Natural killer cell treated with Interleukin-12 subunit alpha and Interleukin-12 subunit beta and Interleukin-15 and Interleukin-18, amount 100 ng/mL, for 72 hours (primary cell): ENCODE measurements around the gene SAT2. TPM values are rescaled to one million over a fixed set of nuclear protein-coding genes. Genes with fewer than 3 reads are reported as not detected.

ENCODE experiments used
- ATAC-seq, 2 donors: fragments of 150-1000 bp; cut with Tn5 transposase in 1 of 2; sonication (Bioruptor Pico), chemical (Tn5 transposase) in 1 of 2; 2 replicates each; pipeline ENCODE4 v1.10.0; 2021
- DNase-seq: peaks from one replicate; pipeline ENCODE4 v3.0.0; 2022; ENCODE audit warnings: low spot score
- H3K27ac Mint-ChIP-seq, 2 donors: 1 replicate in 1 of 2; 2 replicates in 1 of 2; pipeline ENCODE4 v1.8.0; 2022; ENCODE audit warnings: mixed read lengths in 2 of 2, mild to moderate bottlenecking in 1 of 2, moderate library complexity in 1 of 2
- H3K27me3 Mint-ChIP-seq, 2 donors: 1 replicate in 1 of 2; 2 replicates in 1 of 2; pipeline ENCODE4 v1.8.0; 2022; ENCODE audit warnings: mixed read lengths in 2 of 2
- H3K36me3 Mint-ChIP-seq: one replicate; pipeline ENCODE4 v1.8.0; 2022; ENCODE audit warnings: mixed read lengths
- H3K4me1 Mint-ChIP-seq, 2 donors: 1 replicate in 1 of 2; 2 replicates in 1 of 2; pipeline ENCODE4 v1.8.0; 2022; ENCODE audit warnings: low read depth in 2 of 2, mixed read lengths in 2 of 2, mild to moderate bottlenecking in 1 of 2
- H3K4me3 Mint-ChIP-seq: one replicate; pipeline ENCODE4 v1.8.0; 2022; ENCODE audit warnings: mixed read lengths
- H3K9me3 Mint-ChIP-seq: 2 replicates; pipeline ENCODE4 v1.8.0; 2022; ENCODE audit warnings: mixed read lengths
- total RNA-seq, 2 donors: library from RNA; stranded (reverse); gene quantifications; one replicate each; pipeline ENCODE4 v1.2.3, GENCODE V29; 2022

Gene SAT2
- total RNA-seq, 2 donors from 2014 or later: 32.8 to 41.1 TPM

DNA sequence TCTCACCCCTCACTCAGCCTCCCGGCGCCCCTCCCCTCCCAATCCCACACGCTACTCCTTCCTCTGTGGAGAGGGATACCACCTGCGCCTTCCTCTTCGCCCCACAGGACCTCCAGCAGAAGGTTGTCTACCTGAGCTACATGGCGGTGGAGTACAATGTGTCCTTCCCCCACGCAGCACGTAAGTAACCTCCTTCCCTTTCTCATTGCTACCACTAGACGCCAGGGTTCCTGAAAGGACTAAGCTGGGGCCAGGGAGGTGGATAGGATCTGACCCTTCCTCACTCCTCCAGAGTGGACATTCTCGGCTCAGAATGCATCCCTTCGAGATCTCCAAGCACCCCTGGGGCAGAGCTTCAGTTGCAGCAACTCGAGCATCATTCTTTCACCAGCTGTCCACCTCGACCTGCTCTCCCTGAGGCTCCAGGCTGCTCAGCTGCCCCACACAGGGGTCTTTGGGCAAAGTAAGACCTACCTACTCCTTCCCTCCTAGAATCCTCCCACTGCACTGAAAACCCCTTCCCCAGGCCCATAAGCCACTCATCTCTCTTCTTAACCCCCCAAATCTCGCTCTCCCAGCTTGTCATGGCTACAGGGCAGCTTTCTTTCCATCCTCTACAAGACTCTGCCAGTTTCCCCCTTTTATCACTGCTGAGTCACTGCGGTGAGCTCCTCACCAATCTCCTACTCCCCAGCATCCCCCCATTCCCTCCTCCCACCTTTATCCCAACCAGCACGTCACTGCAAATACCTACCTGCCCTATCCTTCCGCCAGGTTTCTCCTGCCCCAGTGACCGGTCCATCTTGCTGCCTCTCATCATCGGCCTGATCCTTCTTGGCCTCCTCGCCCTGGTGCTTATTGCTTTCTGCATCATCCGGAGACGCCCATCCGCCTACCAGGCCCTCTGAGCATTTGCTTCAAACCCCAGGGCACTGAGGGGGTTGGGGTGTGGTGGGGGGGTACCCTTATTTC, 46.7 kb downstream of the SAT2 start:
- DNase-seq (no peak), ATAC-seq (no peak)
- H3K4me3 Mint-ChIP-seq: peak overlapping the region; percentile 79
- peak overlapping the region; percentile 96 to 99 for H3K27ac Mint-ChIP-seq
- H3K36me3 Mint-ChIP-seq: peaks cover 25% of the 10 kb centered on the region
- no peaks in the 10 kb centered on the region for H3K9me3 Mint-ChIP-seq
- H3K27me3 Mint-ChIP-seq: no peaks in the 10 kb centered on the region
- peaks cover 69 to 84% of the 10 kb centered on the region in 2 donors for H3K4me1 Mint-ChIP-seq

GRCh38 chr17:7579834-7580603, 47.6 kb downstream of the SAT2 start:
- DNase-seq (no peak), ATAC-seq (no peak)
- H3K4me3 Mint-ChIP-seq: peak overlapping the region; percentile 79
- peak overlapping the region; percentile 96 to 99 for H3K27ac Mint-ChIP-seq
- no peaks in the 10 kb centered on the region for H3K9me3 Mint-ChIP-seq
- H3K4me1 Mint-ChIP-seq: peaks cover 72 to 85% of the 10 kb centered on the region in 2 donors
- peaks cover 34% of the 10 kb centered on the region for H3K36me3 Mint-ChIP-seq
- H3K27me3 Mint-ChIP-seq: no peaks in the 10 kb centered on the region

DNA sequence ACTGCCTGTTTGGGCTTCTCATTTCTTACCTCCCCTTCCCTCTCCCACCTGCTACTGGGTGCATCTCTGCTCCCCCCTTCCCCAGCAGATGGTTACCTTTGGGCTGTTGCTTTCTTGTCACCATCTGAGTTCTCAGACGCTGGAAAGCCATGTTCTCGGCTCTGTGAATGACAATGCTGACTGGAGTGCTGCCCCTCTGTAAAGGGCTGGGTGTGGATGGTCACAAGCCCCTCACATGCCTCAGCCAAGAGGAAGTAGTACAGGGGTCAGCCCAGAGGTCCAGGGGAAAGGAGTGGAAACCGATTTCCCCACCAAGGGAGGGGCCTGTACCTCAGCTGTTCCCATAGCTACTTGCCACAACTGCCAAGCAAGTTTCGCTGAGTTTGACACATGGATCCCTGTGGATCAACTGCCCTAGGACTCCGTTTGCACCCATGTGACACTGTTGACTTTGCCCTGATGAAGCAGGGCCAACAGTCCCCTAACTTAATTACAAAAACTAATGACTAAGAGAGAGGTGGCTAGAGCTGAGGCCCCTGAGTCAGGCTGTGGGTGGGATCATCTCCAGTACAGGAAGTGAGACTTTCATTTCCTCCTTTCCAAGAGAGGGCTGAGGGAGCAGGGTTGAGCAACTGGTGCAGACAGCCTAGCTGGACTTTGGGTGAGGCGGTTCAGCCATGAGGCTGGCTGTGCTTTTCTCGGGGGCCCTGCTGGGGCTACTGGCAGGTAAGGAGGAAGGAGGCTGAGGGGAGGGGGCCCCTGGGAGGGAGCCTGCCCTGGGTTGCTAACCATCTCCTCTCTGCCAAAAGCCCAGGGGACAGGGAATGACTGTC, 48.4 kb downstream of the SAT2 start, which contains the start of gene CD68:
Gene CD68, plus strand, starts transcription at position 638 of the 833 bp plus-strand sequence. Its CDS starts 40 bp downstream, at position 678.
- H3K36me3 Mint-ChIP-seq: peaks cover 42% of the 10 kb centered on the region
- peak; percentile 81 to 82 for ATAC-seq

DNA sequence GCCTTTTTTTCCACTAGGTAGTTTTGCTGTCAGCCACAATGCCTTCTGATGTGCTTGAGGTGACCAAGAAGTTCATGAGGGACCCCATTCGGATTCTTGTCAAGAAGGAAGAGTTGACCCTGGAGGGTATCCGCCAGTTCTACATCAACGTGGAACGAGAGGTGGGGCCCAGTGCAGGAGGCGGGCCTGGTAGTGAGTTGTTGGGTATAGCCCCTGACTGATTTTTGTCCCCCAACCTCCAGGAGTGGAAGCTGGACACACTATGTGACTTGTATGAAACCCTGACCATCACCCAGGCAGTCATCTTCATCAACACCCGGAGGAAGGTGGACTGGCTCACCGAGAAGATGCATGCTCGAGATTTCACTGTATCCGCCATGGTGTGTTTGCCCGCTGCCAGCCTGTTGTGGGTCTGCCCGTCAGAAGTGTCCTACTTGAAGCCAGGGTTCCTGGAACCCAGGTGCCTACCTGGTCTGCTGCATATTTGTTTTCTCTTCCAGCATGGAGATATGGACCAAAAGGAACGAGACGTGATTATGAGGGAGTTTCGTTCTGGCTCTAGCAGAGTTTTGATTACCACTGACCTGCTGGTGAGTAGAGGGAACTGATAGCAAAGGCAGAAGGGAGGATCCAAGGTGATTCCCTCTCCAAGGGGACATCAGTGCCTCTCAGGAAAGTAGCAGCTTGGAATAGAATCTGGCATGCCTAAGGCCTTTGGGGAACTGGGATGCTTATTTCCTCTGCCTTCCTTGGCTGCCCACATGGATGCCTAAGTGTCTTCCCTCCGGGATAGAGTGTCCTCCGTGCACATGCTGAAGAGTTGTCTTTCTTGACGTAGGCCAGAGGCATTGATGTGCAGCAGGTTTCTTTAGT, 50.1 kb downstream of the SAT2 start:
- Mint-ChIP-seq H3K36me3 (peaks cover 46% of the 10 kb centered on the region), H3K27me3 (no peaks in the 10 kb centered on the region), H3K27ac (peak overlapping the region; percentile 96 to 99), H3K4me1 (peaks cover 76 to 87% of the 10 kb centered on the region in 2 donors), H3K4me3 (peak overlapping the region; percentile 90), H3K9me3 (no peaks in the 10 kb centered on the region)
- no peak for ATAC-seq
- DNase-seq: no peak

More for the DNA sequence above, 48.4 kb downstream of the SAT2 start, which contains the start of gene CD68:
- Mint-ChIP-seq H3K4me1 (peaks cover 72 to 87% of the 10 kb centered on the region in 2 donors), H3K4me3 (peak within 1 kb of the TSS; percentile 79), H3K9me3 (no peaks in the 10 kb centered on the region), H3K27me3 (no peaks in the 10 kb centered on the region), H3K27ac (peak within 1 kb of the TSS; percentile 96 to 99)
- DNase-seq: peak; percentile 88

GRCh38 chr17:7576432-7576937, 51.1 kb downstream of the SAT2 start:
- peak overlapping the region; percentile 96 to 99 for H3K27ac Mint-ChIP-seq
- peaks cover 82 to 85% of the 10 kb centered on the region in 2 donors for H3K4me1 Mint-ChIP-seq

More at GRCh38 chr17:7576432-7576937, 51.1 kb downstream of the SAT2 start:
- Mint-ChIP-seq H3K27me3 (no peaks in the 10 kb centered on the region), H3K9me3 (no peaks in the 10 kb centered on the region), H3K4me3 (peak overlapping the region; percentile 90), H3K36me3 (peaks cover 48% of the 10 kb centered on the region)
- ATAC-seq (no peak), DNase-seq (no peak)

Other genes with a start within 250 kb of the SAT2 start
- under 1 TPM in 1 of 2 donors, not detected in 1; 0.36 TPM for gene TNK1, start 246.7 kb downstream of the SAT2 start, total RNA-seq
- gene PLSCR3, start 233.3 kb downstream of the SAT2 start, total RNA-seq: 10 to 100 TPM; 32.2 to 48.4 TPM
- gene TMEM256, start 223.7 kb downstream of the SAT2 start, total RNA-seq: 10 to 100 TPM; 40.1 to 51.1 TPM
- gene NLGN2, start 220.0 kb downstream of the SAT2 start, total RNA-seq: 1 to 10 TPM; 2.3 to 7.7 TPM
- not detected for gene SPEM1, start 207.5 kb downstream of the SAT2 start, total RNA-seq
- not detected for gene SPEM2, start 202.2 kb downstream of the SAT2 start, total RNA-seq
- gene SPEM3, start 199.0 kb downstream of the SAT2 start, total RNA-seq: not detected
- gene TMEM102, start 192.4 kb downstream of the SAT2 start, total RNA-seq: 10 to 100 TPM; 11.2 to 14.2 TPM
- 1 to 10 TPM; 1.9 to 4.5 TPM for gene FGF11, start 188.3 kb downstream of the SAT2 start, total RNA-seq
- gene CHRNB1, start 182.8 kb downstream of the SAT2 start, total RNA-seq: 10 to 100 TPM; 10.4 to 13.7 TPM
- gene ZBTB4, start 148.2 kb downstream of the SAT2 start, total RNA-seq: 10 to 100 TPM; 19.7 to 26.1 TPM
- gene SLC35G6, start 146.4 kb downstream of the SAT2 start, total RNA-seq: not detected
- 100 to 1,000 TPM; 212 to 283 TPM for gene POLR2A, start 143.5 kb downstream of the SAT2 start, total RNA-seq
- gene TNFSF12, start 78.8 kb downstream of the SAT2 start, total RNA-seq: 10 to 100 TPM; 54.9 to 69.3 TPM
- 1 to 10 TPM; 3.1 to 6.8 TPM for gene TNFSF13, start 69.1 kb downstream of the SAT2 start, total RNA-seq
- 10 to 100 TPM; 56.2 to 90.1 TPM for gene SENP3, start 65.9 kb downstream of the SAT2 start, total RNA-seq
- 10 to 100 TPM; 20.8 to 51.1 TPM for gene CD68, start 48.2 kb downstream of the SAT2 start, total RNA-seq
- 10 to 100 TPM; 82.7 to 95.5 TPM for gene MPDU1, start 44.0 kb downstream of the SAT2 start, total RNA-seq
- under 1 TPM in 1 of 2 donors, not detected in 1; 0.26 TPM for gene SOX15, start 37.7 kb downstream of the SAT2 start, total RNA-seq
- 10 to 100 TPM; 42.7 to 56.6 TPM for gene FXR2, start 12.9 kb downstream of the SAT2 start, total RNA-seq
- gene SHBG, start 2.3 kb upstream of the SAT2 start, total RNA-seq: not detected
- under 1 TPM in 1 of 2 donors, not detected in 1; 0.25 TPM for gene ATP1B2, start 23.1 kb upstream of the SAT2 start, total RNA-seq
- 100 to 1,000 TPM in 1 of 2 donors, 10 to 100 TPM in 1; 98.2 to 112 TPM for gene TP53, start 59.7 kb upstream of the SAT2 start, total RNA-seq
- gene WRAP53, start 60.7 kb upstream of the SAT2 start, total RNA-seq: 10 to 100 TPM; 19.4 to 48.2 TPM
- not detected for gene EFNB3, start 77.4 kb upstream of the SAT2 start, total RNA-seq
- under 1 TPM in 1 of 2 donors, not detected in 1; 0.10 TPM for gene DNAH2, start 89.9 kb upstream of the SAT2 start, total RNA-seq
- gene KDM6B, start 206.4 kb upstream of the SAT2 start, total RNA-seq: 10 to 100 TPM; 52.0 to 67.6 TPM
- gene TMEM88, start 227.2 kb upstream of the SAT2 start, total RNA-seq: 1 to 10 TPM; 2.4 to 2.7 TPM
- gene NAA38, start 229.7 kb upstream of the SAT2 start, total RNA-seq: 100 to 1,000 TPM in 1 of 2 donors, 10 to 100 TPM in 1; 54.1 to 105 TPM
- gene CYB5D1, start 230.2 kb upstream of the SAT2 start, total RNA-seq: 10 to 100 TPM; 11.3 to 12.9 TPM